Measurements from ENCODE around the gene INHBA.

GRCh38 chr7:41742401-41743020 lies 39.6 kb upstream of the INHBA start:
- TF ChIP-seq CTCF (IDR thresholded peaks at IDR 0.05; ENCODE audit: poor library complexity, severe bottlenecking) = no peak
- no peak for TF ChIP-seq TAF1 (IDR thresholded peaks at IDR 0.05; ENCODE audit: low read depth)
- TF ChIP-seq REST (IDR thresholded peaks at IDR 0.05; ENCODE audit: borderline replicate concordance) = no peak
- TF ChIP-seq EP300 (conservative IDR thresholded peaks at IDR 0.05; ENCODE audit: poor library complexity, severe bottlenecking) = no peak
- no peak for TF ChIP-seq EZH2 (IDR thresholded peaks at IDR 0.05; ENCODE audit: borderline replicate concordance, insufficient read depth, low read length, poor library complexity, severe bottlenecking)

Measured in neural cell (in vitro differentiated cells).